SK-N-SH (cell line): ENCODE results near the gene NSD1. TPM values are rescaled to one million over a fixed set of nuclear protein-coding genes. Genes with fewer than 3 reads are reported as not detected.

Experiments
- CTCF ChIA-PET: fragments of 300-600, 350-600 bp; formaldehyde crosslinking; extraction: SDS; loops from one replicate; lab custom pipeline; 2021; lab: Yijun Ruan, JAX
- POLR2A ChIA-PET: fragments of 350-600 bp; sonication (Branson Sonifier 250); formaldehyde crosslinking; extraction: SDS; loops from one replicate; lab custom pipeline; 2020; ENCODE audit warnings: antibody characterized with exemption, inconsistent platforms; lab: Yijun Ruan, JAX
- DNase-seq: peaks from one replicate; pipeline ENCODE4 v3.0.0; 2012
- H2AFZ ChIP-seq: fragments of 200-600 bp; sonication (generic); 2 replicates; pipeline ENCODE4 v1.8.1; 2016; ENCODE audit warnings: antibody characterized with exemption, mild to moderate bottlenecking, low read depth
- H3F3A ChIP-seq: fragments of 200-600 bp; sonication (generic); replicated peaks from 2 replicates; pipeline ENCODE3; 2016; ENCODE audit warnings: antibody characterized with exemption, mild to moderate bottlenecking; ENCODE audit not compliant: insufficient read depth
- H3K27ac ChIP-seq, 2 experiments: fragments of 200-500 bp in 1 of 2; fragments of 200-600 bp in 1 of 2; sonication (Bioruptor generic) in 1 of 2; sonication (generic), shearing (Covaris generic) in 1 of 2; 2 replicates each; pipeline versions ENCODE4 v1.5.1 to v1.6.1; 2014 to 2016; ENCODE audit warnings: low read depth in 2 of 2, inconsistent platforms in 1 of 2, low read length in 1 of 2, mild to moderate bottlenecking in 1 of 2, mixed read lengths in 1 of 2
- H3K27me3 ChIP-seq: fragments of 200-600 bp; sonication (generic), shearing (Covaris generic); 2 replicates; pipeline ENCODE4 v1.6.1; 2016; ENCODE audit warnings: mixed run types; ENCODE audit not compliant: insufficient read depth
- H3K36me3 ChIP-seq, 2 experiments: fragments of 200-500 bp in 1 of 2; fragments of 200-600 bp in 1 of 2; sonication (Bioruptor generic) in 1 of 2; sonication (generic) in 1 of 2; replicated peaks in 1 of 2; 2 replicates each; pipeline versions ENCODE3 to v1.5.1; 2014 to 2016; ENCODE audit warnings: low read length in 1 of 2, mild to moderate bottlenecking in 1 of 2; ENCODE audit not compliant: insufficient read depth in 2 of 2, control insufficient read depth in 1 of 2
- H3K4me1 ChIP-seq, 2 experiments: fragments of 200-500 bp in 1 of 2; fragments of 200-600 bp in 1 of 2; sonication (Bioruptor generic) in 1 of 2; sonication (generic), shearing (Covaris generic) in 1 of 2; 2 replicates each; pipeline versions ENCODE4 v1.5.1 to v1.6.1; 2014 to 2016; ENCODE audit warnings: low read depth in 1 of 2, low read length in 1 of 2, mixed run types in 1 of 2; ENCODE audit not compliant: insufficient read depth in 2 of 2, control insufficient read depth in 1 of 2
- H3K4me2 ChIP-seq: fragments of 200-600 bp; sonication (generic), shearing (Covaris generic); 2 replicates; pipeline ENCODE4 v1.6.1; 2017; ENCODE audit warnings: mixed run types
- H3K4me3 ChIP-seq, 2 experiments: fragments of 200-500 bp in 1 of 2; fragments of 200-600 bp in 1 of 2; sonication (Bioruptor generic) in 1 of 2; sonication (generic), shearing (Covaris generic) in 1 of 2; 2 replicates each; pipeline versions ENCODE4 v1.5.1 to v1.8.1; 2014 to 2016; ENCODE audit warnings: low read depth in 2 of 2, inconsistent platforms in 1 of 2, low read length in 1 of 2, mild to moderate bottlenecking in 1 of 2, mixed read lengths in 1 of 2, moderate library complexity in 1 of 2
- H3K79me2 ChIP-seq: fragments of 200-600 bp; sonication (generic); 2 replicates; pipeline ENCODE4 v1.8.1; 2017; ENCODE audit warnings: mild to moderate bottlenecking; ENCODE audit not compliant: insufficient read depth
- H3K9ac ChIP-seq: fragments of 200-600 bp; sonication (generic); 2 replicates; pipeline ENCODE4 v1.6.1; 2017; ENCODE audit warnings: mixed run types
- H3K9me2 ChIP-seq: fragments of 200-600 bp; sonication (generic); 2 replicates; pipeline ENCODE4 v1.6.1; 2017; ENCODE audit warnings: mixed run types
- H3K9me3 ChIP-seq: fragments of 200-600 bp; sonication (generic); 2 replicates; pipeline ENCODE4 v1.6.1; 2017; ENCODE audit warnings: mixed run types, mild to moderate bottlenecking, moderate library complexity
- H4K20me1 ChIP-seq: fragments of 200-600 bp; sonication (generic); 2 replicates; pipeline ENCODE4 v1.6.1; 2017; ENCODE audit warnings: mild to moderate bottlenecking, mixed run types; ENCODE audit not compliant: insufficient read depth
- CHD2 ChIP-seq: fragments of 150-350 bp; IDR thresholded peaks from 2 replicates; pipeline ENCODE4 v1.6.1; 2018; ENCODE audit warnings: low read length; ENCODE audit not compliant: partially characterized antibody
- ELF1 ChIP-seq: IDR thresholded peaks from 2 replicates; pipeline ENCODE4 v1.4.0; 2012
- EP300 ChIP-seq, 2 experiments: IDR thresholded peaks; 2 replicates each; pipeline versions ENCODE4 v1.4.0 to v1.6.1; 2012; ENCODE audit warnings: borderline replicate concordance in 1 of 2, low read depth in 1 of 2, low read length in 1 of 2
- EZH2phosphoT487 ChIP-seq: fragments of 200-600 bp; sonication (generic); IDR thresholded peaks from 2 replicates; pipeline ENCODE4 v1.6.1; 2017; ENCODE audit warnings: low read depth, mixed run types, mild to moderate bottlenecking, antibody characterized with exemption, moderate library complexity, borderline replicate concordance
- FOSL2 ChIP-seq: IDR thresholded peaks from 2 replicates; pipeline ENCODE4 v1.4.0; 2012; ENCODE audit warnings: low read depth, mild to moderate bottlenecking, moderate library complexity, borderline replicate concordance
- FOXJ3 ChIP-seq: sonication (generic); formaldehyde crosslinking; IDR thresholded peaks from 2 replicates; pipeline ENCODE4 v1.5.1; 2020; ENCODE audit warnings: mild to moderate bottlenecking, missing genetic modification reagents
- FOXM1 ChIP-seq: IDR thresholded peaks from 2 replicates; pipeline ENCODE4 v1.4.0; 2012; ENCODE audit warnings: low read depth, mild to moderate bottlenecking
- GATA2 ChIP-seq: sonication (generic); formaldehyde crosslinking; IDR thresholded peaks from 2 replicates; pipeline ENCODE4 v1.5.0; 2020; ENCODE audit warnings: mild to moderate bottlenecking, missing genetic modification reagents
- MEF2A ChIP-seq: IDR thresholded peaks from 2 replicates; pipeline ENCODE4 v1.4.0; 2012; ENCODE audit warnings: low read depth, borderline replicate concordance
- MXI1 ChIP-seq: IDR thresholded peaks from 2 replicates; pipeline ENCODE4 v1.6.1; 2012; ENCODE audit warnings: mild to moderate bottlenecking, low read depth, low read length, improper control_type of control experiment
- NRF1 ChIP-seq: IDR thresholded peaks from 2 replicates; pipeline ENCODE4 v1.6.1; 2012; ENCODE audit warnings: low read depth, mild to moderate bottlenecking, low read length
- POLR2AphosphoS5 ChIP-seq: IDR thresholded peaks from 2 replicates; pipeline ENCODE4 v1.6.1; 2012; ENCODE audit warnings: low read depth, low read length
- RCOR1 ChIP-seq: fragments of 150-350 bp; IDR thresholded peaks from 2 replicates; pipeline ENCODE4 v1.6.1; 2017; ENCODE audit warnings: antibody characterized with exemption, low read length
- TCF12 ChIP-seq: IDR thresholded peaks from 2 replicates; pipeline ENCODE4 v1.4.0; 2012
- TEAD4 ChIP-seq: IDR thresholded peaks from 2 replicates; pipeline ENCODE4 v1.4.0; 2012; ENCODE audit warnings: mild to moderate bottlenecking, borderline replicate concordance; ENCODE audit not compliant: insufficient read depth
- WGBS: methylation state at CpG from one replicate; pipeline ENCODE4 v1.1.6; 2017; ENCODE audit warnings: low lambda C conversion rate; 5-methylcytosine and 5-hydroxymethylcytosine counted together
- polyA plus RNA-seq, 3 experiments: library from polyadenylated mRNA; depleted of rRNA; stranded (reverse); fragments of >200 nt; gene quantifications; 2 replicates each; pipeline ENCODE4 v1.2.3, GENCODE V29; 2012
- TF ChIP-seq, protein P1 (sequence below): fragments of 150-350 bp; IDR thresholded peaks from 2 replicates; pipeline ENCODE4 v1.6.1; 2017; ENCODE audit warnings: antibody characterized with exemption, low read length, low read depth, borderline replicate concordance
- TF ChIP-seq, protein P2 (sequence below): IDR thresholded peaks from 2 replicates; pipeline ENCODE4 v1.6.1; 2012; ENCODE audit warnings: mild to moderate bottlenecking, low read depth, low read length, moderate library complexity
- TF ChIP-seq, protein P3 (sequence below): IDR thresholded peaks from 2 replicates; pipeline ENCODE4 v1.4.0; 2012; ENCODE audit warnings: low read depth, borderline replicate concordance
- TF ChIP-seq, protein P4 (sequence below): fragments of 200-600 bp; sonication (generic); IDR thresholded peaks from 2 replicates; pipeline ENCODE4 v1.6.1; 2017; ENCODE audit warnings: antibody characterized with exemption, mild to moderate bottlenecking, moderate library complexity

NSD1 gene
- polyA plus RNA-seq, 1 of the 3 experiments (the other 2 are of a cell fraction): 6.7 TPM

DNA sequence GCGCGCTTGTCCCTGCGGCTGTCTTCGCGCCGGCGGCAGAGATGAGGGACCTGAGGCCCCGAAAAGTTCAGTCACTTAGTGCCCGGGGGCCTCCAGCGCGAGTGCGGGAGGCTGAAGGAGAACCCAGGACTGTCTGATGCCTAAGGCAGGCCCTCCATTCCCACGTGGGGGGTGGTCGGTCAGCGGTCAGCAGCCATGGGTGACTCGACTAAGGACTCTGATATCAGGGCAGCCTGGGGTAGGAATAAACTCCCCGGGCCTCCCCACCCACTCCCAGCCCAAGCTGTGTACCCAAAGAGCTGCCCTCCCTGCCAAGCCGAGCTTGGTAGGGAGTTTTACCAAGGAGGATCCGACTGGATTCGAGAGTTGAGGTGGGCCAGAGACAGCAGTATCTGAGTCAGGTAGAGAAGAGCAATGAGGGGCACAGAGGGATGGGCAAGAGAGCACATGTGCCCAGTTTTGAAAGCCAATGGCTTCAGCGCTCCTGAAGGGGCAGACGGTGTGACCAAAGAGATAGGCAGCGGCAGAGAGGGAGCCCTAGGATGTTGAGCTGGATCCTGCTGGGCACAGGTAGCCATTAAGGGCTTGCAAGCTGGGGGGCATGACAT, 46.1 kb upstream of the NSD1 start:
- Histone ChIP-seq H3K4me2 (peak overlapping the region; percentile 62; the same call in 1 of the 2 replicates), H3K9me3 (no peaks in the 10 kb centered on the region), H3F3A (peaks cover 9% of the 10 kb centered on the region), H3K9ac (no peak overlapping the region), H3K79me2 (no peaks in the 10 kb centered on the region), H4K20me1 (no peaks in the 10 kb centered on the region), H3K27ac (no peak overlapping the region), H3K4me3 (peak overlapping the region; percentile 39 to 47; a peak in 3 of 4 replicates), H3K27me3 (no peaks in the 10 kb centered on the region), H3K36me3 (no peaks in the 10 kb centered on the region), H3K4me1 (peaks cover 0 to 9% of the 10 kb centered on the region in 2 experiments; a peak in 1 of 4 replicates), H3K9me2 (no peaks in the 10 kb centered on the region), H2AFZ (peak overlapping the region; percentile 92; the same call in 1 of the 2 replicates)
- 44% methylated on average over 20 of the region's 23 CpGs for WGBS
- ChIA-PET POLR2A (interaction anchor here (1.3 kb wide), 1 partner anchor 11 kb away, joined by 3 read pairs; no protein-coding TSS in a partner anchor), CTCF (interaction anchor here (0.6 to 9.0 kb wide), 9 partner anchors 10 to 283 kb away, joined by 3 to 87 read pairs (median 4); no protein-coding TSS in a partner anchor)
- TF ChIP-seq FOXJ3 (CRISPR knock-in tag): no peak
- no peak for TF ChIP-seq FOSL2
- TF ChIP-seq MEF2A: no peak
- TF ChIP-seq FOXM1: no peak
- no peak for TF ChIP-seq TCF12
- TF ChIP-seq, protein P1, sequence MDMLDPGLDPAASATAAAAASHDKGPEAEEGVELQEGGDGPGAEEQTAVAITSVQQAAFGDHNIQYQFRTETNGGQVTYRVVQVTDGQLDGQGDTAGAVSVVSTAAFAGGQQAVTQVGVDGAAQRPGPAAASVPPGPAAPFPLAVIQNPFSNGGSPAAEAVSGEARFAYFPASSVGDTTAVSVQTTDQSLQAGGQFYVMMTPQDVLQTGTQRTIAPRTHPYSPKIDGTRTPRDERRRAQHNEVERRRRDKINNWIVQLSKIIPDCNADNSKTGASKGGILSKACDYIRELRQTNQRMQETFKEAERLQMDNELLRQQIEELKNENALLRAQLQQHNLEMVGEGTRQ: no peak
- TF ChIP-seq, protein P2, sequence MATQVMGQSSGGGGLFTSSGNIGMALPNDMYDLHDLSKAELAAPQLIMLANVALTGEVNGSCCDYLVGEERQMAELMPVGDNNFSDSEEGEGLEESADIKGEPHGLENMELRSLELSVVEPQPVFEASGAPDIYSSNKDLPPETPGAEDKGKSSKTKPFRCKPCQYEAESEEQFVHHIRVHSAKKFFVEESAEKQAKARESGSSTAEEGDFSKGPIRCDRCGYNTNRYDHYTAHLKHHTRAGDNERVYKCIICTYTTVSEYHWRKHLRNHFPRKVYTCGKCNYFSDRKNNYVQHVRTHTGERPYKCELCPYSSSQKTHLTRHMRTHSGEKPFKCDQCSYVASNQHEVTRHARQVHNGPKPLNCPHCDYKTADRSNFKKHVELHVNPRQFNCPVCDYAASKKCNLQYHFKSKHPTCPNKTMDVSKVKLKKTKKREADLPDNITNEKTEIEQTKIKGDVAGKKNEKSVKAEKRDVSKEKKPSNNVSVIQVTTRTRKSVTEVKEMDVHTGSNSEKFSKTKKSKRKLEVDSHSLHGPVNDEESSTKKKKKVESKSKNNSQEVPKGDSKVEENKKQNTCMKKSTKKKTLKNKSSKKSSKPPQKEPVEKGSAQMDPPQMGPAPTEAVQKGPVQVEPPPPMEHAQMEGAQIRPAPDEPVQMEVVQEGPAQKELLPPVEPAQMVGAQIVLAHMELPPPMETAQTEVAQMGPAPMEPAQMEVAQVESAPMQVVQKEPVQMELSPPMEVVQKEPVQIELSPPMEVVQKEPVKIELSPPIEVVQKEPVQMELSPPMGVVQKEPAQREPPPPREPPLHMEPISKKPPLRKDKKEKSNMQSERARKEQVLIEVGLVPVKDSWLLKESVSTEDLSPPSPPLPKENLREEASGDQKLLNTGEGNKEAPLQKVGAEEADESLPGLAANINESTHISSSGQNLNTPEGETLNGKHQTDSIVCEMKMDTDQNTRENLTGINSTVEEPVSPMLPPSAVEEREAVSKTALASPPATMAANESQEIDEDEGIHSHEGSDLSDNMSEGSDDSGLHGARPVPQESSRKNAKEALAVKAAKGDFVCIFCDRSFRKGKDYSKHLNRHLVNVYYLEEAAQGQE: no peak
- no peak for TF ChIP-seq ELF1
- TF ChIP-seq TEAD4: no peak
- no peak for TF ChIP-seq RCOR1
- TF ChIP-seq EZH2phosphoT487: no peak
- TF ChIP-seq, protein P3, sequence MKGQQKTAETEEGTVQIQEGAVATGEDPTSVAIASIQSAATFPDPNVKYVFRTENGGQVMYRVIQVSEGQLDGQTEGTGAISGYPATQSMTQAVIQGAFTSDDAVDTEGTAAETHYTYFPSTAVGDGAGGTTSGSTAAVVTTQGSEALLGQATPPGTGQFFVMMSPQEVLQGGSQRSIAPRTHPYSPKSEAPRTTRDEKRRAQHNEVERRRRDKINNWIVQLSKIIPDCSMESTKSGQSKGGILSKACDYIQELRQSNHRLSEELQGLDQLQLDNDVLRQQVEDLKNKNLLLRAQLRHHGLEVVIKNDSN: no peak
- TF ChIP-seq NRF1: no peak
- TF ChIP-seq, protein P4, sequence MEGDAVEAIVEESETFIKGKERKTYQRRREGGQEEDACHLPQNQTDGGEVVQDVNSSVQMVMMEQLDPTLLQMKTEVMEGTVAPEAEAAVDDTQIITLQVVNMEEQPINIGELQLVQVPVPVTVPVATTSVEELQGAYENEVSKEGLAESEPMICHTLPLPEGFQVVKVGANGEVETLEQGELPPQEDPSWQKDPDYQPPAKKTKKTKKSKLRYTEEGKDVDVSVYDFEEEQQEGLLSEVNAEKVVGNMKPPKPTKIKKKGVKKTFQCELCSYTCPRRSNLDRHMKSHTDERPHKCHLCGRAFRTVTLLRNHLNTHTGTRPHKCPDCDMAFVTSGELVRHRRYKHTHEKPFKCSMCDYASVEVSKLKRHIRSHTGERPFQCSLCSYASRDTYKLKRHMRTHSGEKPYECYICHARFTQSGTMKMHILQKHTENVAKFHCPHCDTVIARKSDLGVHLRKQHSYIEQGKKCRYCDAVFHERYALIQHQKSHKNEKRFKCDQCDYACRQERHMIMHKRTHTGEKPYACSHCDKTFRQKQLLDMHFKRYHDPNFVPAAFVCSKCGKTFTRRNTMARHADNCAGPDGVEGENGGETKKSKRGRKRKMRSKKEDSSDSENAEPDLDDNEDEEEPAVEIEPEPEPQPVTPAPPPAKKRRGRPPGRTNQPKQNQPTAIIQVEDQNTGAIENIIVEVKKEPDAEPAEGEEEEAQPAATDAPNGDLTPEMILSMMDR: no peak
- no peak for TF ChIP-seq POLR2AphosphoS5
- no peak for TF ChIP-seq CHD2
- no peak for TF ChIP-seq MXI1
- no peak for TF ChIP-seq GATA2 (CRISPR knock-in tag)
- TF ChIP-seq EP300 (IDR thresholded peaks at IDR 0.05; ENCODE audit: borderline replicate concordance in 1 of 2, low read depth in 1 of 2, low read length in 1 of 2): no peak
- DNase-seq: no peak
